ENCODE results near the gene SETD1B. TPM values are rescaled to one million over a fixed set of nuclear protein-coding genes. Genes with fewer than 3 reads are reported as not detected.
"Not testable (repeated sequence)": the region's sequence is repeated elsewhere in the genome, so short reads cannot be mapped to it uniquely, and the experiment has no call there.

SETD1B gene
- 25.6 and 25.9 TPM in 2 replicates for total RNA-seq
- long read RNA-seq, partial matches to known transcripts = 0 of 4 reads
- long read RNA-seq, other reads (novel, unspliced or antisense) = 4 of 4 reads

- no peak for TF ChIP-seq CTCF (conservative IDR thresholded peaks at IDR 0.05)
- Mint-ChIP-seq H3K27ac (ENCODE audit: unreplicated experiment) (peak within 1 kb of the TSS; percentile 99), H3K36me3 (ENCODE audit: low read depth) (peaks cover 10% of the 10 kb centered on the region), H3K9me3 (no peaks in the 10 kb centered on the region), H3K4me1 (peaks cover 47% of the 10 kb centered on the region), H3K4me3 (peak within 1 kb of the TSS; percentile 93), H3K27me3 (ENCODE audit: low read depth) (peaks cover 21% of the 10 kb centered on the region)
- DNase-seq (ENCODE audit: low read depth, low spot score) = no peak
Observed at GRCh38 chr12:121803861-121804416, at the start of gene SETD1B. TSS of gene SETD1B (plus strand) at chr12:121804009. CDS start at chr12:121804738, 729 bp downstream.

GRCh38 chr12:121754836-121755235, 49.0 kb upstream of the SETD1B start:
- no peak overlapping the region for H3K27ac Mint-ChIP-seq (ENCODE audit: unreplicated experiment)
- no peak for DNase-seq (ENCODE audit: low read depth, low spot score)

GRCh38 chr12:121755591-121755990, 48.2 kb upstream of the SETD1B start:
- Mint-ChIP-seq H3K9me3 (no peaks in the 10 kb centered on the region), H3K27me3 (ENCODE audit: low read depth) (no peaks in the 10 kb centered on the region), H3K4me1 (peaks cover 4% of the 10 kb centered on the region), H3K36me3 (ENCODE audit: low read depth) (peaks cover 2% of the 10 kb centered on the region), H3K27ac (ENCODE audit: unreplicated experiment) (no peak overlapping the region), H3K4me3 (no peak overlapping the region)
- DNase-seq (ENCODE audit: low read depth, low spot score) = no peak
- no peak for TF ChIP-seq CTCF (conservative IDR thresholded peaks at IDR 0.05)

More at GRCh38 chr12:121754836-121755235, 49.0 kb upstream of the SETD1B start:
- no peak for TF ChIP-seq CTCF (conservative IDR thresholded peaks at IDR 0.05)
- Mint-ChIP-seq H3K4me1 (peaks cover 4% of the 10 kb centered on the region), H3K4me3 (no peak overlapping the region), H3K27me3 (ENCODE audit: low read depth) (no peaks in the 10 kb centered on the region), H3K9me3 (no peaks in the 10 kb centered on the region), H3K36me3 (ENCODE audit: low read depth) (peaks cover 2% of the 10 kb centered on the region)

- peaks cover 15% of the 10 kb centered on the region for H3K4me1 Mint-ChIP-seq
- not testable (repeated sequence) for DNase-seq (ENCODE audit: low read depth, low spot score); H3K27me3 Mint-ChIP-seq (ENCODE audit: low read depth); H3K27ac Mint-ChIP-seq (ENCODE audit: unreplicated experiment); H3K36me3 Mint-ChIP-seq (ENCODE audit: low read depth); H3K9me3 Mint-ChIP-seq; H3K4me3 Mint-ChIP-seq
Observed at GRCh38 chr12:121758536-121758935, 45.3 kb upstream of the SETD1B start.

GRCh38 chr12:121762269-121762668, 41.5 kb upstream of the SETD1B start:
- DNase-seq (ENCODE audit: low read depth, low spot score) = no peak
- no peak overlapping the region for H3K4me3 Mint-ChIP-seq
- no peak overlapping the region for H3K27ac Mint-ChIP-seq (ENCODE audit: unreplicated experiment)
- H3K9me3 Mint-ChIP-seq = no peaks in the 10 kb centered on the region
- H3K36me3 Mint-ChIP-seq (ENCODE audit: low read depth) = peaks cover 3% of the 10 kb centered on the region
- H3K4me1 Mint-ChIP-seq = peaks cover 11% of the 10 kb centered on the region
- no peaks in the 10 kb centered on the region for H3K27me3 Mint-ChIP-seq (ENCODE audit: low read depth)
- no peak for TF ChIP-seq CTCF (conservative IDR thresholded peaks at IDR 0.05)

GRCh38 chr12:121764808-121765207, 39.0 kb upstream of the SETD1B start:
- no peak overlapping the region for H3K27ac Mint-ChIP-seq (ENCODE audit: unreplicated experiment)
- peaks cover 14% of the 10 kb centered on the region for H3K4me1 Mint-ChIP-seq
- H3K9me3 Mint-ChIP-seq = no peaks in the 10 kb centered on the region
- DNase-seq (ENCODE audit: low read depth, low spot score) = no peak
- H3K4me3 Mint-ChIP-seq = no peak overlapping the region
- H3K27me3 Mint-ChIP-seq (ENCODE audit: low read depth) = no peaks in the 10 kb centered on the region
- H3K36me3 Mint-ChIP-seq (ENCODE audit: low read depth) = peaks cover 3% of the 10 kb centered on the region
- TF ChIP-seq CTCF (conservative IDR thresholded peaks at IDR 0.05) = no peak

All from neural crest cell (in vitro differentiated cells).